ENCODE measurements around the gene ENDOG.

Gene ENDOG

DNA sequence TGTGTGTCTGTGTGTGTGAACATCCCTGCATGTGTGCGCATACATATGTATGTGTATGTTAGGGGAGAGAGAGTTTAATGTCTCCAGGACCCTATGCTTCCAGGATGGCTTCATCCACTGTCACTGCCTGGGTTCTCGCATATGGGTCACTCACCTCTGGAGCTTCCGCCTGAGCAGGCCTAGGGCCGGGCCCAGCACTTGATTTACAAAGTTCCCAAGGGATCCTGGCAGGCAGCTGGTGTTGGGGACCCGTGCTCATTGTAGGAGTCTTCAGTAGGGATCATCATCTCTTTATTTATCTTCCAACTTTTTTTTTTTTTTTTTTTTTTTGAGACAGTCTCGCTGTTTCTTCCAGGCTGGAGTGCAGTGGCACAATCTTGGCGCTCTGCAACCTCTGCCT, 18.2 kb upstream of the ENDOG start:
- DNase-seq (ENCODE audit: low read depth in 2 of 2), result no peak

DNA sequence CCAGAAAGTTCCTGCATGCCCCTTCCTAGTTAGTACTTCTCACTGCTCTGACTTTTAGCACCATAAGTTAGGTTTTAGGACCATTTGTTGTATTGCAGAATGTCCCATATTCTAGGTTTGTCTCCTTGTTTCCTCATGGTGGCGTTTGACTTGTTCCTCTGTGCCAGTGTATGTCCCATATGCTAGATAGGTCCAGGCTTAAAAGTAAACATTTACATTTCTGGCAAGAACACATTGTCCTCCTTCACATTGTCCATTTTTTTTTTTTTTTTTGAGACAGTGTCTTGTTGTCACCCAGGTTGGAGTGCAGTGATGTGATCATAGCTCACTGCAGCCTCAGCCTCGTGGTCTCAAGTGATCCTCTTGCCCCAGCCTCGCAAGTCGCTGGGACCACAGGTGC, 15.8 kb upstream of the ENDOG start:
- no peak for DNase-seq (ENCODE audit: low read depth in 2 of 2)

DNA sequence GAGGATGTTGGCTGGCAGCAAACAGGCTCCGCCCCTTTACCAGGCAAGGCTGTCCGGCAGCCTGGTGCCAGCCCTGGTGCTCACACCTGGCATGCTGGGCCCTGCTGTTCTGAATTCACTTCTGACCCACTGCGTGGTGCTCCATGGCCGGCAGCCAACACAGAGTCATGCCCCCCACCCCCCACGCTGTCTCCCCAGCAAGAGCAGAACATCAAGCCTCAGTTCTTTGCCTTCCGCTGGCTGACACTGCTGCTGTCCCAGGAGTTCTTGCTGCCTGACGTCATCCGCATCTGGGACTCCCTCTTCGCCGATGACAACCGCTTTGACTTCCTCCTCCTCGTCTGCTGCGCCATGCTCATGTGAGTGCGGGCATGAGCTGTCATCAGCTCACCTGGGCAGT, 12.6 kb upstream of the ENDOG start:
- no peak for DNase-seq (ENCODE audit: low read depth in 2 of 2)

DNA sequence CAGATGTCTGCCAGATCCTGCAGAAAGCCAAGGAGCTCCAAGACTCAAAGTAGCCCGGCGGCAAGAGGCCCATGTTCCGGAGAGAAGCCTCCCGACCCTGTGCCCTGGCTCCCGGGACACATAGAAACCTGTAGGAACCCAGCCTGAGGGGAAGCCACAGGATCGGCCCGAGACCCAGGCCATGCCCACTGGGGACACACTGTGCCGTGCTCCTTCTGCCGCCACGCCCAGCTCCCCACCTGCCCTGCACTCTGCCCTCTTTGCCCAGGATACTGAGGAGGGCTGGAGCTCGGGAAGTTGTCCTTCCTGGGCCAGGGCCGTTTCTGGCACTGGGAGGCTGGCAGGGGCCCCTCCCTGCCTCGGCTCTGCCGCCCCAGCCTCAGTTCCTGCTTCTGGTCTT, 10.5 kb upstream of the ENDOG start:
- no peak for DNase-seq (ENCODE audit: low read depth in 2 of 2)

DNA sequence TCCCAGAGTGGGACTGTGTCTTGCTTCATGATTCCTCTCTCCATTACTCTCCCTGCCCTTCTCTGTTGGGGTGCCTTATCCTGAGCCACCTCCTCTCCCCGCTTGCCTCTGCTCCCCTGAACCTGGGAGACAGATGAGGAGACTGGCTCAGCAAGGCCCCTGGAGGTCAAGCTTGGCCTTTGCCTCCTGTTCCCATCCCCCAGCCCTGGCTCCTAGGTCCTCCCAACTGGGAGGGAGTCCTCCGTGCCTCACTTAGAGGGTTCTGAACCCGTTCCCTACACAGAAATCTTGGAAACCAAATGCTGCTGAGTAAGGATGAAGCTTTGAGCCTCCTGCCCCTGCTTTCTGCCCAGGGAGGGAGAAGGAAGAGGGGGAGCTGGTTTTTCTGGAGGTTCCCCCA, 9.8 kb upstream of the ENDOG start:
- DNase-seq (ENCODE audit: low read depth in 2 of 2), result no peak

DNA sequence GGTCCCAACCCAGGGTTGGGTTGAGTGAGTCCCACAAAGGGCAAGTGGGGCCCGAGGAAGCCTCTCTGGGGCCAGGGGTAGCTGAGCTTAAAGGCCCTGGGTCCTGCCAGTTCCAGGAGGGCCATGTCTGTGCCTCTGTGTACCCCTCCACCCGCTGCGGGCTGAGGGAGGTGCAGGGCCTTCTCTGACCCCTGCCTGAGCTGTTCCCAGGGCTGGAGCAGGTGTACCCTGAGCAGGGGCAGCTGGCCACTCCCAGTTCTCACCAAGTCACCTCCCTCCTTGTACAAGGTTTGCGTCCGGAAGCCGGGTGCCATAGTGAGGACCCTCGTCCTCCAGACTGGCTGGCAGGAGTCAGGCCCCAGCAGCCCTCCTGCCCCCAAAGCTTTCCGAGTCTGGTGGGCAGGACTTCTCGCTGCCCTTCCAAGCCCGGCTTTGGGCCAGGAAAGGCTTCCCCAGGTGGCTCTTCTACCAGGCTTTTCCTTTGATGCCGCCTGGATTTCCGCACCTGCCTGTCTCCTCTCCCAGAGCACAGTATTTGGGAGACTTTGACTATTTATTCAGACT, 9.2 kb upstream of the ENDOG start:
- no peak for DNase-seq (ENCODE audit: low read depth in 2 of 2)

DNA sequence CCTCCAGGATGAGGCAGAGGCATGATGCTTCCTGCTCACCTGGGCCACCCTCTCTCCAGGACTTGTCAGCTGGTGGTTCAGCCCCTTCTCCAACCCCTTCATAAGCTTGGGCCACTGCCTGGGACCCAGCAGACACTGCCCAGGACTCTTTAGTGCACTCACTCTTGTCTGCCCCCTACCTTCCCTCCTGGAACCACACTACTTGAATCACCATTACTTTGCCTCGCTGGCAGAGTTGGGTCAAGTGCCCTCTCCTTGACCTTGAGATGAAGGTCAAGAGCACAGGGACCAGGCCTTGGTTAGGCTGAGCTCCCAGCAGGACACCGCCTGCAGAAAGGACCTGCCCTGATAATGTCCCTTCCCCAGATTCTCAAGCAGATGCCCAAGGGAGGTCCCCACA, 8.5 kb upstream of the ENDOG start:
- DNase-seq (ENCODE audit: low read depth in 2 of 2), result no peak

DNA sequence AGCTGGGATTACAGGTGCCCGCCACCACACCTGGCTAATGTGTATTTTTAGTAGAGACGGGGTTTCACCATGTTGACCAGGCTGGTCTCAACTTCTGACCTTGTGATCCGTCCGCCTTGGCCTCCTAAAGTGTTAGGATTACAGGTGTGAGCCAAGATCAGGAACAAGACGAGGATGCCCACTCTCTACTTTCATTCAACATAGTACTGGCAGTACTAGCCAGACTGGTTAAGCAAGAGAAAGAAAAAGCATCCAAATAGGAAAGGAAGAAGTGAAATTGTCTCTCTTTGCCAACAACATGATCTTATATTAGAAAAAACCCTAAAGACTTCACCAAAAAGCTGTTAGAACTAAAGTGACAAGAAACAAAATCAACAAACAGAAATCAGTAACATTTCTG, 7.4 kb upstream of the ENDOG start:
- DNase-seq (ENCODE audit: low read depth in 2 of 2), result no peak

DNA sequence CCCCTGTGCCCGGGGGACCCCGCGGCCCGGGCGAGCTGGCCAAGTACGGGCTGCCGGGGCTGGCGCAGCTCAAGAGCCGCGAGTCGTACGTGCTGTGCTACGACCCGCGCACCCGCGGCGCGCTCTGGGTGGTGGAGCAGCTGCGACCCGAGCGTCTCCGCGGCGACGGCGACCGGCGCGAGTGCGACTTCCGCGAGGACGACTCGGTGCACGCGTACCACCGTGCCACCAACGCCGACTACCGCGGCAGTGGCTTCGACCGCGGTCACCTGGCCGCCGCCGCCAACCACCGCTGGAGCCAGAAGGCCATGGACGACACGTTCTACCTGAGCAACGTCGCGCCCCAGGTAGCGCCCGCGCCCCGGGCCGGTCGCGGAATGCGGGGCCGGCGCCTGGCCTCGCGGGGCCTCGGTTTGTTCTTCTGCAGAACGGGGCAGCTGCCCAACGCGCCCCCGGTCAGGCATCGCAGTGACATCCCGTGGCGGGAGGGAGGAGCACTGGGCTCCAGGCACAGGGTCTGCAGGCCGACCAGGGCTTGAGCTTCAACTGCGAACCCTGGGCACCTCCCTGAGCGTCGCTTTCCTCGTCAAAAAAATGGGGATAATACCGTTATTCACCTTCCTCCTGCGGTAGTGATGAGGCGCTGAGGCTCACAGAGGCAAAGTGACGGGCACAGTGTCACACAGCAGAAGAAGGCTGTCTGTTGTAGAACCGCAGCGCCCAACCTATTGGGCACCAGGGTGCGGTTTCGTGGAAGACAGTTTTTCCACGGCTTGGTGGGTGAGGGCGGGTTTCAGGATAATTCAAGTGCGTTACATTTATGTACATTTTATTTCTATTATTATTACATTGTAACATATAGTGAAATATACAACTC, 777 bp downstream of the ENDOG start:
- DNase-seq (ENCODE audit: low read depth in 2 of 2), result peak in 1 of 2 donors; percentile 28

DNA sequence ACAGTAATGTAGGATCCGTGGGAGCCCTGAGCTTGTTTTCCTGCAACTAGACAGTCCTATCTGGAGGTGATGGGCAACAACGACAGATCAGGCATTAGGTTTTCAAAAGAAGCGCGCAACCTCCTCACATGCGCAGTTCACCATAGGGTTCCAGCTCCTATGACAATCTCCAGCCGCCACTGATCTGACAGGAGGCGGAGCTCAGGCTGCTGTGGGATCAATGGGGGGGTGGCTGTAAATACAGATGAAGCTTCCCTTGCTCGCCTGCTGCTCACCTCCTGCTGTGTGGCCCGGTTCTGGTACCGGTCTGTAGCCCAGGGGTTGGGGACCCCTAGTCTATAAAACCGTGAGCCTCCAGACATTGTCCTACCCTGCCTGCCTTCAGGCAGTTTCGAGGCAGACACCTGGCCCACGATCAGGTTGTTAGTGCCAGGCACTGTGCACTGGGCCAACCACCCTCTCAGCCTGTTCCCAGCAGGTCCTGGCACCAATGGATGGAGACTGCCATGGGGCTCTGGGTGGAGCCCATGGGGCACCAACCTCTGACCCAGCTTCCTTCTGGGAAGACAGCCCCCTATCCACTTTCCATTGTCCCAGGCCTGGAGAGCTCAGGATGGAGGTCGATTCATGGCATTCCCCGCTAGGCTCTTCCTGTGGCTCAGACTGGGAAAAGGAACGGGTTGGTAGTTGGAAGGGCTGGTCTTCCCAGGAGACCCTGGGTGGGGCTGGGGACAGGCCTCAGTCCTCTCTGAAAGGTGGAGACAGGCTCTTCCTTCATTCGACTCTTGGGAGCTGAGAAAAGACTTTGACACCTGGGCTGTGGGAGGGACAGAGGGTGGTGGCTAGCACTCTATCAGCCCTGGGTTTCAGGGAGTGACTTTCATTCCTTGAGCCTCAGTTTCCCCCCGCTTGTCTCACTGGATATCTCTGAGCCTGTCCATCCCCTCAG, 1.7 kb downstream of the ENDOG start:
- DNase-seq (ENCODE audit: low read depth in 2 of 2), result no peak

DNA sequence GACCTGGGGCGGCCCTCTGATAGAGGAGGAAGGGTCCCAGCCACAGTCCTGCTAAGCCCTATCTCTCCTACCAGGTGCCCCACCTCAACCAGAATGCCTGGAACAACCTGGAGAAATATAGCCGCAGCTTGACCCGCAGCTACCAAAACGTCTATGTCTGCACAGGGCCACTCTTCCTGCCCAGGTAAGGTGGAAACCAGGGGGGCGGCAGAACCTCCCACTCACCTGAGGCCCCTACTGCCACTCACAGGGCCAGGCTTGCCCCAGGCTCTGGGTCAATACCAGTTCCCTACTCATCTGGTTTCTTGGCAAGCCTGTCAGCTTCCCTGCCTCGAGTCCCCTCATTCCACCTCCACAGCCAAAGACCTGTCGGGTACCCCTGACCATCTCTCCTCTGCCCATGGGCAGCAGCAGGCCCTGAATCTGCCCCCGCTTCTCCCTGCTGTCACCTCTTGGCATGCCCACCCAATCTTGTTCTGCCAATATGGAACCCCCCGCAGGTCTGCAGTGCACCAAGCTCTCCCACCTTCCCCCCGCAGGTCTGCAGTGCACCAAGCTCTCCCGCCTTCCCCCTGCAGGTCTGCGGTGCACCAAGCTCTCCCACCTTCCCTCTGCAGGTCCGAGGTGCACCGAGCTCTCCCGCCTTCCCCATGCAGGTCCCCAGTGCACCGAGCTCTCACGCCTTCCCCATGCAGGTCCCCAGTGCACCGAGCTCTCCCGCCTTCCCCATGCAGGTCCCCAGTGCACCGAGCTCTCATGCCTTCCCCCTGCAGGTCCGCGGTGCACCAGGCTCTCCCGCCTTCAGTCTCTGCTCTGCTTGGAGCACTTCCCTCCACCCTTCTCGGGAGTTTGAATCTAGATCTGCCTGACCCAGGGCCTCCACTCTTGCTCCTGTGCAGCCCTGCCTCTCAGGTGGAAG, 2.6 kb downstream of the ENDOG start:
- no peak for DNase-seq (ENCODE audit: low read depth in 2 of 2)

DNA sequence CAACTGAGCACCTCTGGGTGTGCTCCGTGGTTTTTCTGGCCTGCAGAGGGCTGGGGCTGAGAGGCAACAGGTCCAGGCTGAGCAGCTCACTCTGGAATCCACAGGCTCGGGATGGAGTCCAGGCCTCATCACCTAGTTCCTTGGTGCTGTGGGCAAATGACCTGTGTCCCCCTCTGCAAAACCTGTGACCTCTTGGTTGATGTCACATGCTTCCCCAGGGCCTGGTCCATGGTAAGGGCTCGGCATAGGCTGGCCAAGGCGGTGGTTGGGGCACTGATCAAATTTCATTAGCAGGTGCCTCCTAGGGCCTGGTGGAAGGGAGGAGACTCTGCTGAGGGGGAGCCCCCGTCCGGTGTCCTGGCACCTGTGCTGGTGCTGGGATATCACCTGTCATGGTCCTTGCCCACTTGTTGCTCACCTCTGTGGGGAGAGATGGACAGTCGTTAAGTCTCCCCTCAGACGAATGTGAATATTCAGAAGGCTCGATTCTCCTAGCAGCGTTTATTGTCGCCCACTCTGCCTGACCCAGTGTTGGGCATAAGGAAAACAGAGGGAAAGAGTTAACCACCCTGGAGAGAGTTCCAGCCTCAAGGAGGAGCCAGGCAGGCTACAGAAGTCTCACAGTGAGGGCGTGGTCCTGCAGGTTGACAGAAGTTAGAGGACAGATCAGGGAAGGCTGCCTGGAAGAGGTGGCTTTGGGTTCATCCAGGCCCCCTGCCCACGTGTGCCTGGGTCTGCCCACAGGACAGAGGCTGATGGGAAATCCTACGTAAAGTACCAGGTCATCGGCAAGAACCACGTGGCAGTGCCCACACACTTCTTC, 3.5 kb downstream of the ENDOG start:
- DNase-seq (ENCODE audit: low read depth in 2 of 2), result no peak

DNA sequence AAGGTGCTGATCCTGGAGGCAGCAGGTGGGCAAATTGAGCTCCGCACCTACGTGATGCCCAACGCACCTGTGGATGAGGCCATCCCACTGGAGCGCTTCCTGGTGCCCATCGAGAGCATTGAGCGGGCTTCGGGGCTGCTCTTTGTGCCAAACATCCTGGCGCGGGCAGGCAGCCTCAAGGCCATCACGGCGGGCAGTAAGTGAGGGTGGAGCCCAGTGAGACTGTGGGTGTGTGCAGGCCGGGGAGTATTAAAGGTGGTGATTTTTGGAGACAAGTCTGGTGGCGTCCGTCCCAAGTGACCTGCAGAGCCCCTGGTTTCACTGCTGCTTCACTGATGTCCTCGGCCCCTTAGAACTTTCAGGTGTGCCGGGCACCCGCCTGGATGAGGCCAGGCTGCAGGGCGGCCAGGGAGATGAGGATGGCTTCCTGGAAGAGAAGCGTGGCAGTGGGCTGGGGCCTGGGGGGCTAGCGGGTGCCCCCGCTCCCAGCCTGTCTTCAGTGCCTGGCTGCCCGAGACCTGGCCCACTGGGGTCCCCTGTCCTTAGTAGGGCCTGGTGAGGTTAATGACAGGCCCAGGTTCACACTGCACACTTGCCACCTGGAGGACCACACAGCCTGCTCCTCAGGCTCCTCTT, 4.2 kb downstream of the ENDOG start:
- no peak for DNase-seq (ENCODE audit: low read depth in 2 of 2)

DNA sequence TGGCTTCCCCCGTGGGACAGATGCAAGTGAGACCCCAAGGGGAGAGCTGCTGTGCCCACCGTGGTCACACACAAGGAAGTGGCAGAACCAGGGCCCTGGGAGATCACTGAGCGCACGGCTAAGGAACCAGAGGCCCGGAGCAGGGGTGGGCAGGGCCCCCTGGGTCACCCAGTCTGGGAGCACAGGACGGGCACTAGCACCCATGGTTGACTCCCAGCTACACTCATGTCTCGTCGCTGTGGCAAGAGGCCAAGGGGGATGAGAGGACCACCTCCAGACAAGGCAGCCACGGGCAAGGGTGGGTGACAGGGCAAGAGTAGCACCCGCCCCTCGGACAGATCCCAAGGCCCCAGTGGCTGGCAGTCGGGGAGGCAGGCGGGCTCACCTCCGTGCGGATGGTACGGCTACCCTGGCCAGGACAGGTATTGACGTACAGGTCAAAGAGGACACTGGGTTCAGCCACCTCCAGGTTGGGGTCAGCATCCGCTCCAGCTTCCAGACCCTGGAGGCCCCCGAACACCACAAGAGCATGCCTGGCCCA, 5.1 kb downstream of the ENDOG start:
- no peak for DNase-seq (ENCODE audit: low read depth in 2 of 2)

DNA sequence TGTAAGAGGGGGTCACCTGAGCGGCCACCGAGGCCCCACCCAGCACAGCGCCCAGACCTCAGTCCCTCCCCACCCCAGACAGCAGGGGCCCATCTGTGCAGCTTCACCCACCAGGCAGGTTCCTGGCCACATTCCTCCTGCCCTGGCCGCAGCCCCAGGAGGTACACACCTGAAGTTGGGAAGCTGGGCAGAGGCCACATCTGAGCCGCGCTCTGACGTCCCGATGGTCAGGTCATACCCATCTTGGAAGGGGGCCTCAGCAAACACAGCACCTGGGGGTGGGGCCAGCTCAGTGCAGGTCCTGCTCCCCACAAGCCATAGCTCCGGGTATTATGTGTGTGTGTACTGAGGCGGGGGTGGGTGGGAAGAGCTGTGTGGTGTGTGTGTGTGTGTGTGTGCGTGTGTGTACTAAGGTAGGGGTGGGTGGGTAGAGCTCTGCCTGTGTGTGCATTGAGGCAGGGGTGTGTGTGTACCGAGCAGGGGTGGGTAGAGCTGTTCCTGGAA, 5.7 kb downstream of the ENDOG start:
- DNase-seq (ENCODE audit: low read depth in 2 of 2), result no peak

DNA sequence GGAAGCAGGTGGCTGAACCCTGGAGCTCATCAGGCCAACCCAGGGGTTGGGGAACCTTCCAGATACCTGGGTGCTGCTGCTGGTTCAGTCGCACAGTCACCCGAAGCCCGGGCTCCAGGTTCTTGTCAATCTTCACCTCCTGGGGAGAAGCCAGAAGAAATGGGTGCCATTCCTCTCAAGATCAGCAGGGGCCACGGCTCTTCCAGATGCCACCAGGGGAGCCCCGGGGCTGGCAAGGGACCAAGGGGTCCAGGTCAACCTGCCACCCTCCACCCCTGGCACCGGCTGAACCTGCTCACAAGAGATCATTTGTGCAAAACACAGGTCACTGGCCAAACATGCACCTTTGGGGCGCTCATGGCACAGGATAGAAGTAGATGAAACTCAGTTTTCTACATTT, 6.6 kb downstream of the ENDOG start:
- no peak for DNase-seq (ENCODE audit: low read depth in 2 of 2)

DNA sequence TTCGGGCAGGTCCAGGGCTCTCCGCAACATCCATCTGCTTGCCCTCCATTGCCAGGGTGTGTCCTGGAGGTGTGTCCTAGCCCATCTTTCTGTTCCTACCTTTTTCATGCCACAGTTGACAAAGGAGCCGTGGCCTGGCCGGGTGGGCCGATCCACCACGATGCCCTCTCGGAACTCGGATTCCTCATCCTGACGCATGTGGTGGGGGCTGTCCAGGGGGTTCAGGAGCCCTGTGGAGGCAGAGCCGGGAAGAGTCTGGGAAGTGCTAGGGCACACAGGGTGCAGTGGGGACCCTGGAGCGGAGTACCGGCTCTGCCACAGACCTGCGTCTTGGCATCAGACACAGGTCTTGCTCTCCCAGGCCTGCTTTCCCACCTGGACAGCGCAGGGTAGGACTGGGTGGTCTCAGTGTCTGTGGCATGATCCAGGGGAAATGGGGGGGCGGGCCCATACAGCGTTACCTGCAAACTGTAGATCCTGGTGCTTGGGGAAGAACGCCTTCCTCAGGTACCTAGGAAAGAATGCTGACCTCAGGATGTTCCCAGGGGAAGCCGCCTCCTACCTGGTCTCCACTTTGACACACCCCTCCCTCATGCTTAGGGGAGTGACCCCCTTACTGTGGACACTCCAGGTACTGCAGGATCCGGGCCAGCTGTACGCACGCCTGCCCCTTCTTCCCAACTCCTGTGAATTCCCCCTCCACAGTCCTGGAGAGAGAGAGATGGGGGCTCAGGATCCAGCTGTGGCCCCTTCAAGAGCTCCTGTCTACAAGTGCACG, 7.8 kb downstream of the ENDOG start:
- DNase-seq (ENCODE audit: low read depth in 2 of 2), result no peak

DNA sequence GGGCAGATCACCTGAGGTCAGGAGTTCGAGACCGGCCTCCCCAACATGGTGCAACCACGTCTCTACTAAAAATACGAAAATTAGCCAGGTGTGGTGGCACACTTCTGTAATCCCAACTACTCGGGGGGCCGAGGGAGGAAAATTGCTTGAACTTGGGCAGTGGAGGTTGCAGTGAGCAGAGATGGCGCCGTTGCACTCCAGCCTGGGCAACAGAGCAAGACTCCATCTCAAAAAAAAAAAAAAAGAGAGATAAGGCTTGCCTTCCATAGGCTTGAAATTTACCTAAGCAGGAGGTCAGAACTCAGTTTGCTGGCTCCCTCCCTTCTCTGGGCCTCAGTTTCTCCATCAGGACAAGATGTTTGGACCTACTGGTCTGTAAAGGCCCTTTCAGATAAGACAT, 10.0 kb downstream of the ENDOG start:
- no peak for DNase-seq (ENCODE audit: low read depth in 2 of 2)

Measured in activated CD4-positive, alpha-beta T cell treated with anti-CD3 and anti-CD28 coated beads for 24 hours (primary cell).